HepG2 (cell line): ENCODE results near the gene ITSN2.

Experiments
- CTCF ChIP-seq: sonication (generic); formaldehyde crosslinking; IDR thresholded peaks from 2 replicates; pipeline ENCODE4 v1.5.0; 2020; ENCODE audit warnings: mild to moderate bottlenecking, missing genetic modification reagents, moderate library complexity
- DPF2 ChIP-seq: sonication (generic); formaldehyde crosslinking; IDR thresholded peaks from 2 replicates; pipeline ENCODE4 v1.4.0; 2020; ENCODE audit warnings: mild to moderate bottlenecking, low read depth, missing genetic modification reagents, borderline replicate concordance
- ELK4 ChIP-seq: sonication (generic); formaldehyde crosslinking; IDR thresholded peaks from 2 replicates; pipeline ENCODE4 v1.9.0; 2021; ENCODE audit warnings: missing genetic modification reagents, borderline replicate concordance
- HNF4G ChIP-seq, 2 experiments: sonication (generic) in 1 of 2; formaldehyde crosslinking in 1 of 2; IDR thresholded peaks; 2 replicates each; pipeline versions ENCODE4 v1.4.0 to v1.6.1; 2011 to 2020; ENCODE audit warnings: borderline replicate concordance in 2 of 2, low read depth in 2 of 2, mild to moderate bottlenecking in 2 of 2, low read length in 1 of 2, missing genetic modification reagents in 1 of 2, moderate library complexity in 1 of 2
- MXI1 ChIP-seq: IDR thresholded peaks from 3 replicates; pipeline ENCODE4 v1.6.1; 2012; ENCODE audit warnings: low read depth, low read length, inconsistent platforms, borderline replicate concordance
- PHF21A ChIP-seq: sonication (generic); formaldehyde crosslinking; IDR thresholded peaks from 2 replicates; pipeline ENCODE4 v1.5.0; 2020; ENCODE audit warnings: mild to moderate bottlenecking, missing genetic modification reagents
- RBAK ChIP-seq: sonication (generic); formaldehyde crosslinking; IDR thresholded peaks from 2 replicates; pipeline ENCODE4 v1.5.1; 2020; ENCODE audit warnings: mild to moderate bottlenecking, missing genetic modification reagents
- REST ChIP-seq, 2 experiments: IDR thresholded peaks; 2 replicates each; pipeline ENCODE4 v1.6.1; 2011 to 2012; ENCODE audit warnings: low read length in 2 of 2, borderline replicate concordance in 1 of 2, low read depth in 1 of 2, mild to moderate bottlenecking in 1 of 2, moderate library complexity in 1 of 2
- YY1 ChIP-seq: IDR thresholded peaks from 2 replicates; pipeline ENCODE4 v1.6.1; 2011; ENCODE audit warnings: low read length, low read depth, moderate library complexity, mild to moderate bottlenecking; ENCODE audit not compliant: insufficient read depth, insufficient replicate concordance
- ZFP36 ChIP-seq: fragments of 150-350 bp; IDR thresholded peaks from 2 replicates; pipeline ENCODE4 v1.6.1; 2018; ENCODE audit warnings: borderline replicate concordance, low read length, low read depth; ENCODE audit not compliant: partially characterized antibody
- ZFP82 ChIP-seq: sonication (generic); formaldehyde crosslinking; IDR thresholded peaks from 2 replicates; pipeline ENCODE4 v1.5.1; 2020; ENCODE audit warnings: mild to moderate bottlenecking, missing genetic modification reagents, borderline replicate concordance

- TF ChIP-seq ZFP82 (no peak), PHF21A (CRISPR knock-in tag) (0 out of 2 replicates have a peak, but pooled peaks have one; percentile 21), CTCF (CRISPR knock-in tag) (no peak; the same call in 1 of the 2 replicates), RBAK (CRISPR knock-in tag) (no peak), REST (IDR thresholded peaks at IDR 0.05; ENCODE audit: borderline replicate concordance in 1 of 2, low read depth in 1 of 2, low read length in 2 of 2) (no peak), ELK4 (CRISPR knock-in tag) (no peak), DPF2 (no peak), MXI1 (no peak), ZFP36 (no peak), YY1 (no peak), HNF4G (IDR thresholded peaks at IDR 0.05; ENCODE audit: borderline replicate concordance, low read depth, low read length) (no peak; the same call in 1 of the 2 replicates), HNF4G (CRISPR knock-in tag; IDR thresholded peaks at IDR 0.05; ENCODE audit: borderline replicate concordance, low read depth) (0 out of 2 replicates have a peak, but pooled peaks have one; percentile 44)
Measured at GRCh38 chr2:24400207-24400907, 40.0 kb upstream of the ITSN2 start.
